ENCODE measurements around the gene IL17D. TPM values are rescaled to one million over a fixed set of nuclear protein-coding genes. Genes with fewer than 3 reads are reported as not detected.

Gene IL17D
- total and polyA plus RNA-seq, 10 of the 15 experiments (the other 5 are each of a cell fraction or from before 2014, with no cell fraction given) = 0.03 to 1.6 (median 0.33) TPM

DNA sequence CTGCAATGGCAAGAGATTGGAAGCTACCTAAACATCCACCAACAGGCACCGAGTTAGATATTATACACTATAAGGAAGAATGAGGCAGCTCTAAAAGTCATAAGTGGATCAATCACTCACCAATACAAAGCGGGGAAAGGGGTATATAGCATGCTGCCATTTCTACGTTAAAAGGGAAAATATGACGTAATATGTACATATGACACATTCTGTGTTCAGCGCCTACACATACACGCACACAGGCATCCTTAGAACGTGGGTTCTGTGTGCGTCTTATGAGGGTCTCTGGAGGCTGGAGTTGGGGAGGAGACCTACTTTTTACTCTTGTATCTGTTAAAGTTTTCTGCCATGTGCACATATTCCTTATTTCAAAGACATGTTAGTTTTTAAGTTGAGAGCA is 5.9 kb downstream of the IL17D start:
- in situ Hi-C loops (cut with MboI) = loop anchor here (5.0 kb wide), 2 partner anchors 217 to 218 kb away; no protein-coding TSS in a partner anchor
- RAD21 ChIA-PET (ENCODE audit: unreplicated experiment) = no interaction called here
- DNase-seq (ENCODE audit: low read depth, low spot score) (no peak), FAIRE-seq (no peak), ATAC-seq (no peak)
- H2AFZ ChIP-seq (ENCODE audit: control insufficient read depth, low read depth, low read length) = no peak overlapping the region
- no peak overlapping the region for H3K27ac ChIP-seq (ENCODE audit: control insufficient read depth, insufficient read depth)
- POLR2A ChIA-PET = no interaction called here
- no peak overlapping the region for H3K4me2 ChIP-seq (ENCODE audit: control insufficient read depth, insufficient read depth)
- TF ChIP-seq, protein P1, sequence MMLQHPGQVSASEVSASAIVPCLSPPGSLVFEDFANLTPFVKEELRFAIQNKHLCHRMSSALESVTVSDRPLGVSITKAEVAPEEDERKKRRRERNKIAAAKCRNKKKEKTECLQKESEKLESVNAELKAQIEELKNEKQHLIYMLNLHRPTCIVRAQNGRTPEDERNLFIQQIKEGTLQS (IDR thresholded peaks at IDR 0.05; ENCODE audit: borderline replicate concordance, extremely low read depth, low read depth, low read length) = no peak
- TF ChIP-seq, protein P2, sequence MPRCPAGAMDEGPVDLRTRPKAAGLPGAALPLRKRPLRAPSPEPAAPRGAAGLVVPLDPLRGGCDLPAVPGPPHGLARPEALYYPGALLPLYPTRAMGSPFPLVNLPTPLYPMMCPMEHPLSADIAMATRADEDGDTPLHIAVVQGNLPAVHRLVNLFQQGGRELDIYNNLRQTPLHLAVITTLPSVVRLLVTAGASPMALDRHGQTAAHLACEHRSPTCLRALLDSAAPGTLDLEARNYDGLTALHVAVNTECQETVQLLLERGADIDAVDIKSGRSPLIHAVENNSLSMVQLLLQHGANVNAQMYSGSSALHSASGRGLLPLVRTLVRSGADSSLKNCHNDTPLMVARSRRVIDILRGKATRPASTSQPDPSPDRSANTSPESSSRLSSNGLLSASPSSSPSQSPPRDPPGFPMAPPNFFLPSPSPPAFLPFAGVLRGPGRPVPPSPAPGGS (IDR thresholded peaks at IDR 0.05; ENCODE audit: borderline replicate concordance, insufficient read depth, low read depth, low read length, poor library complexity, severe bottlenecking) = peak; percentile 71
- H3K4me1 ChIP-seq (ENCODE audit: control insufficient read depth, insufficient read depth, low read length) = no peaks in the 10 kb centered on the region; the same call in 1 of the 2 replicates
- no peaks in the 10 kb centered on the region for H3K27me3 ChIP-seq (replicated peaks in 1 of 2; ENCODE audit: control insufficient read depth in 2 of 2, insufficient read depth in 2 of 2, low read length in 1 of 2)
- CTCF ChIA-PET = interaction anchor here (1.2 to 3.6 kb wide), 5 partner anchors 22 to 216 kb away, joined by 3 to 15 read pairs (median 3); no protein-coding TSS in a partner anchor
- no peak overlapping the region for H3K4me3 ChIP-seq
- no peaks in the 10 kb centered on the region for H4K20me1 ChIP-seq (ENCODE audit: control insufficient read depth, insufficient read depth)
- SMC1A ChIA-PET (ENCODE audit: uncharacterized antibody, unreplicated experiment) = interaction anchor here (1.1 to 1.7 kb wide), 3 partner anchors 10 to 215 kb away, joined by 3 to 6 read pairs (median 3); no protein-coding TSS in a partner anchor
- no TSS peak for BruUV-seq (replicated peaks)
- 65% methylated on average over 8 of the region's 8 CpGs for WGBS (ENCODE audit: insufficient coverage, insufficient replicate concordance, low lambda C conversion rate, missing lambda C conversion rate)
- no peaks in the 10 kb centered on the region for H3K36me3 ChIP-seq (ENCODE audit: control insufficient read depth in 2 of 2, insufficient read depth in 2 of 2, low read length in 1 of 2)
- H3K9ac ChIP-seq (ENCODE audit: control insufficient read depth, insufficient read depth, low read length) = no peak overlapping the region
- no peaks in the 10 kb centered on the region for H3K9me3 ChIP-seq (replicated peaks; ENCODE audit: control insufficient read depth, insufficient read depth, low read length)
- no peaks in the 10 kb centered on the region for H3K79me2 ChIP-seq (ENCODE audit: control insufficient read depth, insufficient read depth, low read length)
- intact Hi-C loops (cut with micrococcal nuclease; ENCODE audit: unreplicated experiment) = no loop called here

GRCh38 chr13:20709782-20710181 is 6.3 kb downstream of the IL17D start:
- Histone ChIP-seq H3K27me3 (replicated peaks in 1 of 2; ENCODE audit: control insufficient read depth in 2 of 2, insufficient read depth in 2 of 2, low read length in 1 of 2) (no peaks in the 10 kb centered on the region), H3K4me2 (ENCODE audit: control insufficient read depth, insufficient read depth) (no peak overlapping the region), H3K4me3 (no peak overlapping the region), H3K36me3 (ENCODE audit: control insufficient read depth in 2 of 2, insufficient read depth in 2 of 2, low read length in 1 of 2) (no peaks in the 10 kb centered on the region), H4K20me1 (ENCODE audit: control insufficient read depth, insufficient read depth) (no peaks in the 10 kb centered on the region), H2AFZ (ENCODE audit: control insufficient read depth, low read depth, low read length) (no peak overlapping the region), H3K27ac (ENCODE audit: control insufficient read depth, insufficient read depth) (no peak overlapping the region), H3K4me1 (ENCODE audit: control insufficient read depth, insufficient read depth, low read length) (no peaks in the 10 kb centered on the region; the same call in 1 of the 2 replicates), H3K79me2 (ENCODE audit: control insufficient read depth, insufficient read depth, low read length) (no peaks in the 10 kb centered on the region), H3K9me3 (replicated peaks; ENCODE audit: control insufficient read depth, insufficient read depth, low read length) (no peaks in the 10 kb centered on the region), H3K9ac (ENCODE audit: control insufficient read depth, insufficient read depth, low read length) (no peak overlapping the region)
- DNase-seq (ENCODE audit: low read depth, low spot score) (no peak), FAIRE-seq (no peak), ATAC-seq (no peak)
- 45% methylated on average over 4 of the region's 4 CpGs for WGBS (ENCODE audit: insufficient coverage, insufficient replicate concordance, low lambda C conversion rate, missing lambda C conversion rate)
- intact Hi-C loops (cut with micrococcal nuclease; ENCODE audit: unreplicated experiment) = no loop called here
- in situ Hi-C loops (cut with MboI) = loop anchor here (5.0 kb wide), 2 partner anchors 217 to 218 kb away; no protein-coding TSS in a partner anchor
- RAD21 ChIA-PET (ENCODE audit: unreplicated experiment) = interaction anchor here (1.5 kb wide), 1 partner anchor 119 kb away, joined by 4 read pairs; no protein-coding TSS in a partner anchor
- no TSS peak for BruUV-seq (replicated peaks)
- POLR2A ChIA-PET = no interaction called here
- CTCF ChIA-PET = interaction anchor here (1.2 to 3.6 kb wide), 4 partner anchors 21 to 215 kb away, joined by 3 to 15 read pairs (median 4); no protein-coding TSS in a partner anchor
- SMC1A ChIA-PET (ENCODE audit: uncharacterized antibody, unreplicated experiment) = interaction anchor here (1.1 to 1.7 kb wide), 3 partner anchors 11 to 215 kb away, joined by 3 to 6 read pairs (median 3); no protein-coding TSS in a partner anchor
- TF ChIP-seq SPI1 (IDR thresholded peaks at IDR 0.05; ENCODE audit: borderline replicate concordance, insufficient read depth, low read depth, low read length) (no peak), ETV6 (conservative IDR thresholded peaks at IDR 0.05 in 1 of 2, IDR thresholded peaks at IDR 0.05 in 1 of 2; ENCODE audit: borderline replicate concordance in 1 of 2, low read depth in 1 of 2) (no peak), EP300 (IDR thresholded peaks at IDR 0.05; ENCODE audit: borderline replicate concordance in 1 of 2, control insufficient read depth in 1 of 2, low read depth in 2 of 2, low read length in 2 of 2) (no peak), CHD1 (IDR thresholded peaks at IDR 0.05; ENCODE audit: low read depth, low read length) (no peak), TCF7 (IDR thresholded peaks at IDR 0.05; ENCODE audit: borderline replicate concordance) (no peak), ATF2 (IDR thresholded peaks at IDR 0.05; ENCODE audit: low read length) (no peak), DPF2 (IDR thresholded peaks at IDR 0.05) (no peak), TBL1XR1 (IDR thresholded peaks at IDR 0.05; ENCODE audit: low read depth, low read length) (no peak), TCF12 (IDR thresholded peaks at IDR 0.05; ENCODE audit: low read depth, low read length) (no peak), CEBPB (IDR thresholded peaks at IDR 0.05; ENCODE audit: borderline replicate concordance in 1 of 2, low read depth in 2 of 2, low read length in 2 of 2) (no peak), ZZZ3 (IDR thresholded peaks at IDR 0.05; ENCODE audit: control insufficient read depth, insufficient read length, low read depth) (no peak)
